Muscle of leg (tissue), 11 donors: ENCODE measurements around the gene TRRAP. TPM values are rescaled to one million over a fixed set of nuclear protein-coding genes. Genes with fewer than 3 reads are reported as not detected.

ENCODE experiments used
- DNase-seq: peaks from one replicate; pipeline ENCODE4 v3.0.0; 2013
- H3K27ac ChIP-seq: one replicate; pipeline ENCODE4 v1.5.1; 2013; ENCODE audit warnings: mild to moderate bottlenecking, low read length, control low read depth
- H3K27me3 ChIP-seq: one replicate; pipeline ENCODE4 v1.6.1; 2013; ENCODE audit warnings: low read length; ENCODE audit not compliant: control insufficient read depth, insufficient read depth
- H3K36me3 ChIP-seq: one replicate; pipeline ENCODE4 v1.6.1; 2013; ENCODE audit warnings: low read length; ENCODE audit not compliant: control insufficient read depth, insufficient read depth
- H3K4me1 ChIP-seq: one replicate; pipeline ENCODE4 v1.6.1; 2013; ENCODE audit warnings: low read length; ENCODE audit not compliant: control insufficient read depth, insufficient read depth
- H3K4me3 ChIP-seq: one replicate; pipeline ENCODE4 v1.5.1; 2013; ENCODE audit warnings: low read length, control low read depth
- H3K9me3 ChIP-seq: replicated peaks from 2 replicates; pipeline ENCODE4 v1.6.1; 2013; ENCODE audit warnings: low read depth, low read length; ENCODE audit not compliant: control insufficient read depth
- WGBS: methylation state at CpG from one replicate; pipeline ENCODE4 v1.1.5; 2013; ENCODE audit warnings: missing lambda C conversion rate; ENCODE audit not compliant: insufficient coverage; 5-methylcytosine and 5-hydroxymethylcytosine counted together
- polyA plus RNA-seq, 8 donors: library from polyadenylated mRNA; unstranded; fragments of 120-200 nt; gene quantifications; one replicate each; pipeline versions ENCODE4 v1.2.1 to v1.2.3, GENCODE V29; 2013; ENCODE audit warnings: inconsistent platforms in 1 of 8, low replicate concordance in 1 of 8; ENCODE audit not compliant: insufficient read length in 8 of 8, insufficient read depth in 1 of 8
- total RNA-seq: library from RNA; stranded (reverse); fragments of 120-200 nt; gene quantifications from one replicate; pipeline ENCODE4 v1.2.4, GENCODE V29; 2013

Gene TRRAP
- total and polyA plus RNA-seq, 9 donors, result 13.6 to 30.3 (median 24.3) TPM

- Histone ChIP-seq H3K4me3 (no peak overlapping the region), H3K36me3 (peaks cover 78% of the 10 kb centered on the region), H3K4me1 (no peaks in the 10 kb centered on the region), H3K27ac (no peak overlapping the region), H3K27me3 (no peaks in the 10 kb centered on the region), H3K9me3 (no peaks in the 10 kb centered on the region)
- DNase-seq, result no peak
- 80% methylated on average over 2 of the region's 10 CpGs for WGBS
Observed at GRCh38 chr7:99001482-99002147, 123.3 kb downstream of the TRRAP start.

- WGBS, result 88% methylated on average over 10 of the region's 12 CpGs
- no peak overlapping the region for H3K27ac ChIP-seq
Observed at GRCh38 chr7:99002148-99002826, 124.0 kb downstream of the TRRAP start.

GRCh38 chr7:99002827-99003212 lies 124.5 kb downstream of the TRRAP start:
- no peak for DNase-seq
- no peaks in the 10 kb centered on the region for H3K27me3 ChIP-seq
- 84% methylated on average over 17 of the region's 20 CpGs for WGBS
- no peak overlapping the region for H3K27ac ChIP-seq
- no peak overlapping the region for H3K4me3 ChIP-seq
- H3K4me1 ChIP-seq, result no peaks in the 10 kb centered on the region
- peaks cover 81% of the 10 kb centered on the region for H3K36me3 ChIP-seq
- no peaks in the 10 kb centered on the region for H3K9me3 ChIP-seq

More at GRCh38 chr7:99002148-99002826, 124.0 kb downstream of the TRRAP start:
- H3K4me3 ChIP-seq, result no peak overlapping the region
- DNase-seq, result no peak
- no peaks in the 10 kb centered on the region for H3K27me3 ChIP-seq
- H3K36me3 ChIP-seq, result peaks cover 81% of the 10 kb centered on the region
- H3K4me1 ChIP-seq, result no peaks in the 10 kb centered on the region
- H3K9me3 ChIP-seq, result no peaks in the 10 kb centered on the region

GRCh38 chr7:99003419-99003818 lies 125.1 kb downstream of the TRRAP start:
- Histone ChIP-seq H3K4me3 (no peak overlapping the region), H3K27ac (no peak overlapping the region), H3K4me1 (no peaks in the 10 kb centered on the region), H3K9me3 (no peaks in the 10 kb centered on the region), H3K36me3 (peaks cover 86% of the 10 kb centered on the region), H3K27me3 (no peaks in the 10 kb centered on the region)
- no peak for DNase-seq
- WGBS, result 85% methylated on average over 8 of the region's 15 CpGs

- H3K4me1 ChIP-seq, result no peaks in the 10 kb centered on the region
- peaks cover 86% of the 10 kb centered on the region for H3K36me3 ChIP-seq
- no peak for DNase-seq
- no peaks in the 10 kb centered on the region for H3K27me3 ChIP-seq
- no peaks in the 10 kb centered on the region for H3K9me3 ChIP-seq
- WGBS, result 95% methylated on average over 7 of the region's 8 CpGs
- no peak overlapping the region for H3K27ac ChIP-seq
- no peak overlapping the region for H3K4me3 ChIP-seq
Observed at GRCh38 chr7:99004216-99004615, 125.9 kb downstream of the TRRAP start.

GRCh38 chr7:99004781-99005500 lies 126.6 kb downstream of the TRRAP start:
- Histone ChIP-seq H3K36me3 (peaks cover 86% of the 10 kb centered on the region), H3K4me1 (no peaks in the 10 kb centered on the region), H3K4me3 (no peak overlapping the region), H3K27ac (no peak overlapping the region), H3K27me3 (no peaks in the 10 kb centered on the region), H3K9me3 (no peaks in the 10 kb centered on the region)
- 92% methylated on average over 23 of the region's 26 CpGs for WGBS
- DNase-seq, result no peak

GRCh38 chr7:99005776-99006175 lies 127.4 kb downstream of the TRRAP start:
- H3K27me3 ChIP-seq, result no peaks in the 10 kb centered on the region
- peaks cover 86% of the 10 kb centered on the region for H3K36me3 ChIP-seq
- H3K4me1 ChIP-seq, result no peaks in the 10 kb centered on the region
- H3K27ac ChIP-seq, result no peak overlapping the region
- 85% methylated on average over 13 of the region's 15 CpGs for WGBS
- H3K4me3 ChIP-seq, result no peak overlapping the region
- no peaks in the 10 kb centered on the region for H3K9me3 ChIP-seq
- DNase-seq, result peak; percentile 36

GRCh38 chr7:99006739-99007424 lies 128.6 kb downstream of the TRRAP start:
- H3K27ac ChIP-seq, result no peak overlapping the region
- H3K9me3 ChIP-seq, result no peaks in the 10 kb centered on the region
- peaks cover 88% of the 10 kb centered on the region for H3K36me3 ChIP-seq
- H3K27me3 ChIP-seq, result no peaks in the 10 kb centered on the region
- DNase-seq, result no peak
- no peaks in the 10 kb centered on the region for H3K4me1 ChIP-seq
- H3K4me3 ChIP-seq, result no peak overlapping the region
- 95% methylated on average over 8 of the region's 11 CpGs for WGBS

GRCh38 chr7:99008181-99008631 lies 129.9 kb downstream of the TRRAP start:
- 96% methylated on average over 20 of the region's 23 CpGs for WGBS
- H3K27ac ChIP-seq, result no peak overlapping the region
- peaks cover 89% of the 10 kb centered on the region for H3K36me3 ChIP-seq
- no peaks in the 10 kb centered on the region for H3K27me3 ChIP-seq
- no peaks in the 10 kb centered on the region for H3K9me3 ChIP-seq
- H3K4me1 ChIP-seq, result no peaks in the 10 kb centered on the region
- DNase-seq, result no peak
- H3K4me3 ChIP-seq, result no peak overlapping the region
